A673 (cell line): Measurements from ENCODE around the gene ELOB.

ENCODE experiments used
- EZH2 ChIP-seq: fragments of 200-600 bp; sonication (generic); IDR thresholded peaks from 2 replicates; pipeline ENCODE4 v1.6.1; 2017; ENCODE audit warnings: borderline replicate concordance, low read depth, mild to moderate bottlenecking, mixed read lengths, antibody characterized with exemption, low read length; ENCODE audit not compliant: poor library complexity, severe bottlenecking
- TF ChIP-seq, protein P1 (sequence below): fragments of 300-800, 200-600 bp; sonication (generic); conservative IDR thresholded peaks from 2 replicates; pipeline ENCODE4 v1.5.1; 2017; ENCODE audit warnings: low read depth, mild to moderate bottlenecking, antibody characterized with exemption, low read length, moderate library complexity, mixed read lengths

DNA sequence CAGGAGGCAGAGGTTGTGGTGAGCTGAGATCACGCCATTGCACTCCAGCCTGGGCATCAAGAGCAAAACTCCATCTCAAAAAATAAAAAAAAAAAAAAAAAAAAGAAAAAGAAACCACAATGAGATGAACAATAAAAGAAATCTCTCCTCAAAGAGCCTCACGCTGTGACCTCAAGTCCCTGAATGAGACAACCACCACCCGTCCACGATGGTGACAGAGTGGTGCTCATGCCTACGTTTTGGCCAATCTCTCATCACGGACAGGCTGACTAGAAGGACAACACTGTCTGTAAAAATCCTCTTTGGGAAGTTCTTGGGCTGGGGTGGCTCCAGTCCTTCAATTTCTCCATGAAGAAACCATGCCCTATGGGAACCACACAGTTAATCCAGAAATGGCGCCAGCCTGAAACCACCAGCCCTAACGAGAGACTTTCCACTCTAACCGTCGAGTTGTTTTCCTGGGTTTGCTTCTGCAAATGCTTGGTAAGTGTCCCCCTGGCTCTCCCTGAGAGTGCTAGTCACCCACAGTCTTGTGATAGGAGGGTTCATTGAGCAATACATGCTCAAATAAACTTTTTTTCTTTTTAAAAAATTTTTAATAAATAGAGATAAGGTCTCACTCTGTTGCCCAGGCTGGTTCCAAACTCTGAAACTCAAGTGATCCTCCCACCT lies 42.1 kb downstream of the ELOB start:
- TF ChIP-seq, protein P1, sequence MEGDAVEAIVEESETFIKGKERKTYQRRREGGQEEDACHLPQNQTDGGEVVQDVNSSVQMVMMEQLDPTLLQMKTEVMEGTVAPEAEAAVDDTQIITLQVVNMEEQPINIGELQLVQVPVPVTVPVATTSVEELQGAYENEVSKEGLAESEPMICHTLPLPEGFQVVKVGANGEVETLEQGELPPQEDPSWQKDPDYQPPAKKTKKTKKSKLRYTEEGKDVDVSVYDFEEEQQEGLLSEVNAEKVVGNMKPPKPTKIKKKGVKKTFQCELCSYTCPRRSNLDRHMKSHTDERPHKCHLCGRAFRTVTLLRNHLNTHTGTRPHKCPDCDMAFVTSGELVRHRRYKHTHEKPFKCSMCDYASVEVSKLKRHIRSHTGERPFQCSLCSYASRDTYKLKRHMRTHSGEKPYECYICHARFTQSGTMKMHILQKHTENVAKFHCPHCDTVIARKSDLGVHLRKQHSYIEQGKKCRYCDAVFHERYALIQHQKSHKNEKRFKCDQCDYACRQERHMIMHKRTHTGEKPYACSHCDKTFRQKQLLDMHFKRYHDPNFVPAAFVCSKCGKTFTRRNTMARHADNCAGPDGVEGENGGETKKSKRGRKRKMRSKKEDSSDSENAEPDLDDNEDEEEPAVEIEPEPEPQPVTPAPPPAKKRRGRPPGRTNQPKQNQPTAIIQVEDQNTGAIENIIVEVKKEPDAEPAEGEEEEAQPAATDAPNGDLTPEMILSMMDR = no peak
- TF ChIP-seq EZH2 = no peak
